Activated CD8-positive, alpha-beta memory T cell treated with anti-CD3 and anti-CD28 coated beads, Interleukin-2, amount 50 U/mL, for 4 hours (primary cell): ENCODE data around the gene RECQL.
"Not testable (repeated sequence)": the region's sequence is repeated elsewhere in the genome, so short reads cannot be mapped to it uniquely, and the experiment has no call there.

Source experiments
- DNase-seq: peaks from one replicate; pipeline ENCODE4 v3.0.0-alpha.2; 2020

The RECQL gene

DNA sequence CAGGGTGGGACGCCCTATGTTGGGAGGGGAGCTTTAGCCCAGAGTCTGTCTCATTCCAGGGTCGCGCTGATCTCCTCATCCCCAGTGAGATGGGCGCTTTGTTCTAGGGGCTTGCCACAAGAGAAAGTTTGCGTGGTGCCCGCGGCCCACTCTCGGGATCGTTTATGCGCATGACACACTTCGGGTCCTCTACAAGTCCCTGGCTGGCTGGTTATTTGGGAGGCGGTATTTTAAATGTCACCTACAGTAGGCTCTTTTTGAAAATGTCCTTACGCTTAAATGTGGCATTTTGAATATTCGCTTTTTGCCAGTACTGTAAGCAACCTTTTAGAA lies 695 bp upstream of the RECQL start:
- peak; percentile 41 for DNase-seq

DNA sequence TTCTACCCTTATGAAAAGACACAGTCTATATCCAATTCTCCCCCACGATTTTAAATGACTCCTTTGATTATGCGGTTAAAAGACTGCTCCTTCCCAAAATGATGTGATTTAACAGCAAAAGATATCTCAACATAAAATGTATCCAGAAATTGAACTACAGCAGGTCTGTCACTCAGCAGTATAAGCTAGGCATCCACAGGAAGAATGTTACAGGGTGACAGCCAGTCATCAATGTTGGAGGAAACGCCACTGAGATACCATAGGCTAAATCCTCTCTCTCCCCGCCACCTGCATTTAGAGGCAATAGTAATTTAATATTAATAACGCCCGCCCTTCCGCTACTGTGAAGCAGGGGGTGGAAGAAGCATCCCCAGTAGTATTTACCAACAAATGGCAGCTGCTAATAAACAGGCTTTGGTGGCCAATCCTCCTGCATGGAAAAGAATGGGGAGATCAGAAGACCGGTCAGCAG lies 613 bp downstream of the RECQL start:
- no peak for DNase-seq

DNA sequence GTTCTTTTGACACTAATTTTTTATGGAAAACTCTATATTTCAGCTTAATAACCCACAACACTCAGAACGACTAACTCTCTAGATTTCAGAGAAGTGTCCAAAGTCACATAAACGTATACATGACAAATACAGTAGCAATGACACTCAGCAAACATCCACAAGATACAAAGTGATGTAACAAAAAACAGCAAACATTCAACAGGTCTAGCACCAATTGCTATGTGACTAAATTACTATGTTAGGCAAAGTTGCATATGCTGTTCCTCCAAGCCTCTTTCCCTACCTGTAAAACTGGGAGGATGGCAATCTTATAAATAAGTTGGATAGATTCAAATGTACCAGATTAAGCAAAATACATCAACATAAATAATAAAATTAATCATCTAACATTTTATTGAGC lies 1.7 kb downstream of the RECQL start:
- DNase-seq, result no peak

DNA sequence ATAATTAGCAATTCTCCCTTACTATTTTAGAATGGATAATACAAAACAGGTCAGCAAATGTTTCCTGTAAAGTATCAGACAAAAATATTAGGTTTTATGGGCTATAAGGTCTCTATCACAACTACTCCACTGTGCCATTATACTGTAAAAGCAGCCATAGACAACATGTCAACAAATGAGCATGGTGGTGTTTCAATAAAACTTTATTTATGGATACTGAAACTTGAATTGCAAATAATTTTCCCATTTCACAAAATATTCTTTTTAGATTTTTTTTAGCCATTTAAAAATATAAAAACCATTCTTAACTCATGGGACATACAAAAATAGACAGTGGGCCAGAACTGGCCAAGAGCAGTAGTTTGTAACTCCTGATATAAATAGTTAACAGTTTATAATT lies 15.4 kb downstream of the RECQL start:
- DNase-seq, result no peak

DNA sequence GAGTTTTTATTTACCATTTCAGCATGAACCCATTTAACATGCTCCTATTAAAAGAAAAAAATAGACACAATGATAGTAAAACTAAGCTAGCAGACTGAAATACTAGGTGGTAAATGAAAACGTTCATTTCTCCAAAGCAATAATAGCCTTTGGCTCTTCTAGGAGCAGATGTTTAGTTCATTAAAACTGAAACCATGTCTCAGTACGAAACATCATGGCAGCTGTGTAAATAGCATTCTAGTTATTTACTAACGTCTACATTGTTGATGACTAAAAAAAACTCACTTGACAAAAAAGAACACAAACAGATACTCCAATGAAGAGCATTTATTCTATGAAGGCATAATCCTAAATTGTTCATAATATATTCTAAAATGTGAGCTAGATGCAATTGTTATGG lies 17.9 kb downstream of the RECQL start:
- no peak for DNase-seq

DNA sequence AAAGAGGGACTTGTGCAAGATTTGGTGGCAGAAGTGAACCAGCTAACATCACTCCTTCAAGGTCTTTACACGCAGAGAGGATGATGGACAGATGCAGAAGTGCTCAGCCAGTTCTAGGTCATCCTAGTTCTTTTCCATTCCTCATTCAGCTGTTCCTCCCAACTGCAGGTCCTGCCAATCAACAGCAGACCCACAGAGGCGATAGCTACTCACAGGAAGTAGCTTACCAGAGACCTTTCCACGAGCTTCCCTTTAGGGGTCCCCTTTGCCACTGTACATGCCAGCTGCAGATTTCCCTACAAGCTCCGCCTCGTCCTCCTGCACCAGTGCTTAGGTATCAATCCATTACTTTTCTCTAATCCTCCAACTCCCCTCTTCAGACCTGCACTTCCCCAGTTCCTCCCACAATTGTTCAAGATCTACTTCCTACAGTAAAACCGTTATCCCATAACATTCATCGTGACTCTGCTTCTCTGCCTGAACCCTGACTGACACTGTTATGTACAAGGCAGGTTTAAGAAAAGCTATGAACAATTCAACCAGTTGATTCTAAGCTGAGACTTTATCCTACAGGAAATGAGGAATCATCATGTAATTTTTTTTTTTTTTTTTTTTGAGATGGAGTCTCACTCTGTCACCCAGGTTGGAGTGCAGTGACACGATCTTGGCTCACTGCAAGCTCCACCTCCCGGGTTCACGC lies 22.5 kb downstream of the RECQL start:
- no peak for DNase-seq

DNA sequence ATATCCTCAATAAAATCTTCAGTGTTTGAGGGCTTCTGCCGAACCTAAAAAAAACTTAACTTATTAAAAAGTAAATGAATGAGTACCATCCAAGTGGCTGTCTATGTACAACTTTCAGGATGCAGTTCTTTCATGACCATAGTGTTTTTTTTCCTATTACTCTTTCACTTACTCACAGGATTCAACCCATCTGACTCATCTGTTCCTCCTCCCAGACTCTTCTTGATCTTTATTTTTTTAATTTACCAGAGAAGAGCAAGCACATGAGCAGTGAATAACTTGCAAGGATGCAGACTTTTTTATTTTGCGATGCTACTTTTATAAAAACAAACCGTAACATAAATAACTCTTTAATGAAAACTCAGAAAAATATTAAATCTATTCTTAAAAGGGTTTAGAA lies 24.5 kb downstream of the RECQL start:
- DNase-seq, result no peak

DNA sequence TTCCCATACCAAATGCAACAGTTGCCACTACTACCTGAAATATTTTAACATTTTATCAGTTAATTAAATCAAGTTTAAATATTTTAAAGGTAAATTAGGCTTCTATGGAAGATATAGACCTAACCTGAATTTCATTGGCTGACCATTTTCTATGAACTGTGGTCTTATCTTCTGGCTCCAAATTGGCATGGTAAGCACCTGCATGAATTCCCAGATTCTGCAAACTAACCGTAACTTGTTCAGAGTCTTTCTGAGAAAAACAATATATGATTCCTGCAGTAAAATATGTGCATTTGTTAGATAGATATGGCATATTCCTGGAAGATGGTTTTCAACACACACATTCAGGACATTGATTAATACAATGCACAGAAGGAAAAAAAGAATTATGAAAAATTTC lies 25.9 kb downstream of the RECQL start:
- DNase-seq, result no peak

DNA sequence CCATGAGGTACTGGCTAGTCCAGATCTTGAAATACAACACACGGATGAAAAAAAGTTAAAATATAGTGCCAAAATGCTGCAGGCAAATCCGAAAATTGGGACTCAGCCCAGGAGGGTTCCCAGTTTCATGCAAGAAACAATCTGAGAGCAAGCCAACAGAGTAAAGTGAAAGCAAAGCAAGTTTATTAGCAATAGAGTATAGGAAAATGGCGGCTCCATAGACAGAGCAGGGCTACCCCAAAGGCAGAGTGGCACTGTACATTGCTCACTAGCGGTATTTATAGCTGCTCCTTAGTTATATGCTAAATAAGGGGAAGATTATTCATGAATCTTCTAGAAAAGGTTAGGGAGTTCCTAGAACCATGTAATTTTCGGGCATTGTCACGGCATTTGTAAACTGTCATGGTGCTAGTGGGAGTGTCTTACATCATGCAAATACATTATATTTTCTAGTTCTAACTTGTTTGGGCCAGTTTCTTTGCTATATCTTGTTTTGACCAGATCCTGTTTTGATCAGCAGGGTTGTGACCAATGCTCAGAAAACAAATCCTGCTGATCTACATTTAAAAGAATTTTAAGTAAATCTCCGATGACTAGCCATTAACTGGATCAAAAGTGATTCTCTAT lies 29.1 kb downstream of the RECQL start:
- DNase-seq, result no peak

DNA sequence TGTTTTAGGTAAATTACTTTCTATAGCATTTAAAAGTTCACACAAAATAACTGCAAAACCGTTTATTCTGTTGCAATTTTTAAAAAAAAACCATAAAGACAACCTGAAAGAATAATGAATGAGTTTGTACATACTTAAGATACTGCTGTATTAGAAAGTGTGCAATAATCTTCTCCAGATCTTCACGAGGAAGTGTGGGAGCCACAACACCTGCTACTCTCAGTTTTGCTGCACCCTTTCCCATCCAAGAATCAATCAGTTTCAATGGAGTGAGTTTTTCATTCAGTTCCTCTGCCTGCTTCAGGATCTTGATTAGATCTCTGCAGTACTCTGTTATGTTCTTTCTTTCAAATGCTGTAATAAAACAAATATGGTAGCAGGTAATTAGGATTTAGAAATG lies 30.1 kb downstream of the RECQL start:
- no peak for DNase-seq

DNA sequence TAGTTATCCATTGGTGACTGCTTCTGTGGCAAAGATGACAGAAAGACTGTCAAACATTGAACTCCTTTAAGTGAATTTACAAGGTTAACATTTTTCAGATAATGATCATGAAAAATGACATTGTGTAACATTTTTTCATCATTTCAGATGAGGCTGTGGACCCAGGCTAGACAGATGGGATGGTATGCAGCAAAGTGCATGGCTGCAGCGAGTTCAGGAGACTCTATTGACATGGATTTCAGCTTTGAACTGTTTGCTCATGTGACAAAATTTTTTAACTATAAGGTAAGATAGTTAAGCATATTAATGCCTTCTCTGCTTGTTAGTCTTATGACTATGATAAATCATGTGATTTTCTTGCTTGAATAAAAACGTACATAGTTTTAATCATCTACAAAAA lies 34.1 kb downstream of the RECQL start:
- not testable (repeated sequence) for DNase-seq

DNA sequence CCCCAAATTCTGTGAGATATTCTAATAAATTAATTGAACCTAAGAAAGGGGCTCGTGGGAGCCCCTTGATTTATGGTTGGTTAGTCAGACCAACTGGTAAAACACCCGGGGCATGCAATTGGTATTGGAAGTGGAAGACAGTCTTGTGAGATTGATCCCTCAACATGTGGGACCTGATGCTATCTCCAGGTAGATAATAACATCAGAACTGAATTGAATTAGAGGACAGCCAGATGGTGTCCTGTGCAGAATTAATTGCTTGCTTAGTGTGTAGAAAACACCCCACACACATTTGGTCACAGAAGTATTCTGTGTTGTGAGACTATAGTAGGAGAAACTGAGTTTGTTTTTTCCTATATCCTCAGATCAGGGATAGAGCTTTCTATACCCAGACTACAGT lies 42.0 kb downstream of the RECQL start:
- DNase-seq, result no peak

DNA sequence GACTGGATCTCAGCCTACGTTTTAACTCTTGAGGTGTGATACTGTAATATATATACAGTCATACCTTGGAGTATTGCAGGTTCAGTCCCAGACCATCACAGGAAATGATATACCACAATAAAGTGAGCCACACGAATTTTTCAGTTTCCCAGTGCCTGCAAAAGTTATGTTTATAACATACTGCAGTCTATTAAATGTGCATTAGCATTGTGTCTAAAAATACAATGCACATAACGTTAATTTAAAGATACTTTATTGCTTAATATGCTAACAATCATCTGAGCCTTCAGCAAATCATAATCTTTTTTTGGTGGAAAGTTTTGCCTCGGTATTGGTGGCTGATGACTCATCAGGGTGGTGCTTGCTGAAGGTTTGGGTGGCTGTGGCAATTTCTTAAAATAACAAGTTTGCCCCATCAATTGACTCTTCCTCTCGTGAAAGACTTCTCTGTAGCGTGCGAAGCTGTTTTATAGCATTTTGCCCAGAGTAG lies 45.1 kb downstream of the RECQL start:
- DNase-seq, result peak; percentile 29

DNA sequence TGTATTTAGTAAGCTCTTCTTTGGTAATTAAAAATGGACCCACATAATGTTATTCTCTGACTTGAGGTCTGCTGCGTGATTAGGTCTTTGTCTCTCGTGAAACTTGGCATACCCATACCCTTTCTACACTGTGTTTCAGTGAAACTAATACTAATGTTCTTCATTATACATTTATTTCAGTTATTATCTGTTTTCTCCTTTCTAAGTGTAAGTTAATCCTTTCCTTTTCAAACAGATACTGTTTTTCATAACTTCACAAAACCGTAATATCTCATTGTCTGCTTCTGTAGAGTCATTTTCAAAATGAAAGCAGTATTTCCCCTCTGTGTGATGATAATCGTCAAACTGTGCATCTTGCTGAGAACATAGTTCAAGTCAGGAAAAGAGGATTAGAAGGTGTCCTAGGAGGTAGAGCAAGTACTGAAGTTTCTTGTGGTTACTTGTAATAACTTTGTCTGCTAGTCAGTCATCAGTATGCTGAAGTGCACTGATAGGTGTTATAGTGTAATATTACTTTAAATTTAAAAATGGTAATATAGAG lies 48.1 kb downstream of the RECQL start:
- DNase-seq, result no peak

DNA sequence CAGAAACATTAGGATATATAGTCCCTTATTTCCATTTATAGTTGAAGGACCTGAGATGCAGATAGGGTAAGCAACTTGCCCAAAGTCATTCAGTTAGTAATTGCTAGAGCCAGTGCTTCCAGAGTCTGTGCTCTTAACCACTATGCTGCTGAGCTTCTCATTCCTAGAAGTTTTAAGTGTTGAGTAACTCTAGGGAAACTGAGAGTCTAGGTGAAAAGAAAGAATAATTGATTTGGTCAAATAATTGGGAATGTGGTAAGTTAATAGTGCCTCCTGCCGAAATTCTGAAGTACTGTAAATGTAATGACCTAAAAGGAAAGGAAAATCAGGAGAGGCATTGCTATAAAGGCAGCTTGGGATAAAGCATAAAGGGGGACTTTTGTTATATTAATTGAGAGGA lies 49.9 kb downstream of the RECQL start:
- DNase-seq, result no peak

DNA sequence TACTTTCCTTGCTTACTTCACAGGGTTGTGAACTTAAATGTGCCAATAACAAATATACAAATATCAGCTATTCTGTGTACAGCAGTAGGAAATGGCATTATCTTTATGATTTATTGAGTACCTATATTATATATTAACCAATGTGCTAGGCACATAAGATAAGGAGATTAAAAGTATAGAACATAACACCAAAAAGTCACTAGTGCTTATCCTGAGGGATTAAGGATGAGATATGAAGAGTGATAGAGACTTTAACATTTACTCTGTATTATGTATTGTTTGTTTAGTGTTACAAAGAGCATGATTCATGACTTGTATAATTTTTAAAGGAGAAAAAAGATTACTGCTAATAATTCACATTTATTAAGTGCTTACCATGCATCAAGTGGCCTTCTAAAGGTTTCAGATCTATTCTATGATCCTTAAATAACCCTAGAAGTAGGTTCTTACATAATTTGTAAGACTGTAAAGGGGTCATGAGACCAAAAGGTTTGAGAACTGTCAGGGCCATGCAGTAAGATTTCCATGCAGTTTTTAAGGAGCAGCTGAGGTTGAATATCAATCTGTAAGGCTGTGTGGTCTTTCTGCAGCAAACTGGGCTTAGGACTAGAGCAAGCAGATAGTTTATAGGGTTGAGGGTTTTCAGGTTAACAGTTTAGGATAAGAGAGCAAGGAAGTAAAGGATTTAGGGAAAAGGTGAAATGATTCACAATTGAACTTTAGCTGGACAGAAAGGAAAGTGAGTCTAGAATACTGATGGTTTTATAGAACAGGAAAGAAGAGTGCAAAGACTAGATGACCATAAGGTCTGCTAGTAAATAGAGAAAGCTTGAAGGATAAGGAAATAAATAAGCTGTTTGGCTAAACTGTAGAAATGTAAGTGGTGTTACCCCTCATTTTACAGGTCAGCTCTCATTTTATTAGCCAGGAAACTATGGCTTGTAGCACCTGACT lies 57.0 kb downstream of the RECQL start:
- DNase-seq, result no peak

DNA sequence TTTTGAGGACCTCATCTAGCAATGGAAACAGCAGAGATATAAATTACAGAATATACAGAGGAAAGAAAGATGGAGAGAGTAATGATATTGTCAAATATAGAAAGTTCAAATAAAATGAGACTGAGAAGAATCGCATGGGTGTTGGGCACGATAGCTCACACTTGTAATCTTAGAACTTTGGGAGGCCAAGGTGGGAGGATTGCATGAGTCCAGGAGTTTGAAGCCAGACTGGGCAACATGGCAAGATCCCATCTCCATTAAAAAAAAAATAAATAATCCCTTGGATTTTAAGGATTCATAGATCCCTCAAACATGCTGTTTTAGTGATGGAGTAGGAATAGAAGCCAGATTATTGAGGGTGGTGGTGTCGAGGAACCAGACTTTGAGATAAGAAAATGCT lies 62.1 kb downstream of the RECQL start:
- no peak for DNase-seq

DNA sequence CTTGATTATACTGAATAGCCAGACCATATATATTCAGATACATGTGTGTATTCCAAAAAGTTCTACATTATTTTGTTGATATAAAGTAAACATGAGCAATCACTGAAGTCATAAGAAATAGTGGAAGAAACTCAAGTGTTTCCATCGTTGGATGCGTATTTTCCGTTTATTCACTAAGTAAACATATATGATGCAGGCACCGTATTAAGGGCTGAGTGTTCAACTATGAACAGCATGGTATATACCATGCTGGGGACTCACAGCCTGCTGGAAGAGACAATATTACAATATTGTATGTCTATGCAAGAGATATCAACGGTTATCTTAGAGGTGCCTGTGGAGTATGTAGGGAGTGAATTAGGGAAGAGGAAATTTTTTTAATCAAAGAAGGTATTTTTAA lies 62.8 kb downstream of the RECQL start:
- DNase-seq, result no peak

DNA sequence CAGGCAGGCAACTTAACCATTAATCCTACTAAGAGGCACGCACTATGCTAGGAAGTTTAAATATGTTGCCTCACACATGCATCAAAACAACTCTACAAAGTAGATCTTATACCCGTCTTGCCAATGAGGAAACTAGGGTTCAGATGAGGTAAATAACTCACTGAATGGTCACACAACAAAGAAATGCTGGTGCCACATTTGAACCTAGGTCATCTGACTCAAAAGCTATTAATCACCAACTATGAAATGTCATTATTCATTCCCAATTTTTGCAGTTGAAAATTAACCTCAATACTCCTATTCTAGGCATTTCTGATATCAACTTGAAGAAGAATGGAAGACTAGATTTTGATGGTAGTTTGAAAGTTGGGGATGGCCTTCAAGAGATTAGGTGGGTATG lies 66.7 kb downstream of the RECQL start:
- DNase-seq, result no peak

DNA sequence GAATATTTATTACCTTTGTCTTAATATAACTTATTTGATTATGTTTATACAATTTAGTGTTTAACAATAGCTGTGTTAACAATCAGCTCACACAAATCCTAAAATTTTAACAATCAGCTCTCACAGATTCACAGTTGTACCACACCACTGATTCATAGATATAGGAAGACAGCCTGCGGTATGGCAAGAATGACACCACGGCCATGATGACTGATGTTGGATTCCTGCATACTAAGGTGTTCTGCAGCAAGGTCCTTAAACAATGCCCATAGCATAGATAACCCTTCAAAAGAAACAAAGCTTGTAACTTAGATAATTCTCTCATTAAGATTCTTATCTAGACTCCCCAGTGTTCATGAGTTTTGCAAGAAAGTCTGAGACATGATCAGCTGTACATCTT lies 67.9 kb downstream of the RECQL start:
- DNase-seq, result no peak

DNA sequence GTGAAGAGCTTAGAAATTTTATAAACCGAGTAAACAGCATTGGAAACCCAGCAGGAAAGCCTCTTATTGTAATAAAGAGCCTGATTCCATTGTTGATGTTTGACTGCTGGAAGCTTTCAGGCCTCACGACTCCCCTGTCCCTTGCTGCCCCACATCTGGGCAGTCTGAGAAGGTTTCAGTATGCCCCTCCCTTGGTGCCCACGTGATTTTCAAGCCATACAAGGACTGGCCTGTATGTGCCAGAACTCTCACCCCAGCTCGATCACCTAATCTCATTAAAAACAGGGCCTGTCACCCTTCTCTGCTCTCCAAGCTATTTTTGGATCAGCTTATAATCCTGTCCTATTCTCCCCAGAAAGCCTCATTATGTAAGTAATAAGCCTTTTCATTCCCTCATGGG lies 71.4 kb downstream of the RECQL start:
- DNase-seq, result no peak

DNA sequence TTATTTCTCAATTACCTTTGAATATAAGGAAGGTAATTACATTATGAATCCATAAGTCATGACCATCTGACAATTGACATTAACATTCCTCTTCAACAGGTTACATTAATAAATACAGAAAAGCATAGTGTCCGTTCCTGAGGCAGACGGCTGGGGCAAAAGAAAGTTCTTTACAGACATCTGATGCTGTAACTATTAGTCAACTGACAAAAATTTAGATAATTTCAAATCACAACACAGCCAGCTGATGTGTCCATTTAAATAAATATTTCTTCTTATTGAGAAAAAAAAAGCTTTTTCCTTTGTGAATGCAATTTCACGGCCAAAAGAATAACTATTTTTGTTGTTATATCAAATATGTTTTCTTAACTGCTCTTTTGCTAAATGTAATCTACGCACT lies 73.2 kb downstream of the RECQL start:
- DNase-seq, result no peak

DNA sequence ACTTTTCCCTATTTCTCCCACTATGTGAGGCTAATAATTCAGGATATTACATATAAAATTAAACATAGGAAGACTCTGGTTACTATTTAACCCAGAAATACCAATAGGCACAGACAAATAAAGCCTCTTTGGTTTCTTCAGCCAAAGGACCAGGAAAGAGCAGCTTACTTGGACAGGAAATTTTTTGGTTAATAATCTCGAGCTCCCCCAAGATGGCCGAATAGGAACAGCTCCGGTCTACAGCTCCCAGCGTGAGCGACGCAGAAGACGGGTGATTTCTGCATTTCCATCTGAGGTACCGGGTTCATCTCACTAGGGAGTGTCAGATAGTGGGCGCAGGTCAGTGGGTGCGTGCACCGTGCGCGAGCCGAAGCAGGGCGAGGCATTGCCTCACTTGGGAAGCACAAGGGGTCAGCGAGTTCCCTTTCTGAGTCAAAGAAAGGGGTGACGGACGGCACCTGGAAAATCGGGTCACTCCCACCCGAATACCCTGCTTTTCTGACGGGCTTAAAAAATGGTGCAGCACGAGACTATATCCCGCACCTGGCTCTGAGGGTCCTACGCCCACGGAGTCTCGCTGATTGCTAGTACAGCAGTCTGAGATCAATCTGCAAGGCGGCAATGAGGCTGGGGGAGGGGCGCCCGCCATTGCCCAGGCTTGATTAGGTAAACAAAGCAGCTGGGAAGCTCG lies 82.3 kb downstream of the RECQL start:
- not testable (repeated sequence) for DNase-seq
